Stomach (tissue), 9 donors: ENCODE results near the gene RPS16. TPM values are rescaled to one million over a fixed set of nuclear protein-coding genes. Genes with fewer than 3 reads are reported as not detected.

ENCODE experiments used
- DNase-seq, 2 donors: peaks; one replicate each; pipeline versions ENCODE4 v3.0.0 to v3.0.0-alpha.2; 2013 to 2019
- H3K27ac ChIP-seq, 5 donors: fragments of 200-600 bp in 4 of 5; sonication (generic) in 4 of 5; one replicate each; pipeline ENCODE4 v1.5.1; 2013 to 2019; ENCODE audit warnings: mild to moderate bottlenecking in 1 of 5, moderate library complexity in 1 of 5
- H3K27me3 ChIP-seq, 3 donors: fragments of 200-600 bp; sonication (generic); one replicate each; pipeline ENCODE4 v1.5.1; 2017 to 2019; ENCODE audit warnings: mixed run types in 1 of 3
- H3K36me3 ChIP-seq, 4 donors: fragments of 200-600 bp; sonication (generic); 1 replicate in 3 of 4; 2 replicates in 1 of 4; pipeline ENCODE4 v1.5.1; 2016 to 2019
- H3K4me1 ChIP-seq, 4 donors: fragments of 200-600 bp; sonication (generic); one replicate each; pipeline ENCODE4 v1.5.1; 2016 to 2019
- H3K4me3 ChIP-seq, 4 donors: fragments of 200-600 bp; sonication (generic) in 3 of 4; one replicate each; pipeline ENCODE4 v1.5.1; 2016 to 2019; ENCODE audit warnings: mild to moderate bottlenecking in 1 of 4
- H3K9me3 ChIP-seq, 4 donors: fragments of 200-600 bp; sonication (generic); one replicate each; pipeline ENCODE4 v1.5.1; 2016 to 2019
- EP300 ChIP-seq: sonication (generic); formaldehyde crosslinking; IDR thresholded peaks from one replicate; pipeline ENCODE4 v1.6.1; 2017; ENCODE audit warnings: antibody characterized with exemption
- POLR2A ChIP-seq, 4 donors: fragments of 450-650 bp; IDR thresholded peaks; one replicate each; pipeline ENCODE4 v1.6.1; 2016; ENCODE audit warnings: antibody characterized with exemption in 4 of 4, control low read depth in 2 of 4, mild to moderate bottlenecking in 1 of 4, moderate library complexity in 1 of 4
- POLR2AphosphoS5 ChIP-seq, 3 donors: sonication (generic); formaldehyde crosslinking; IDR thresholded peaks; one replicate each; pipeline ENCODE4 v1.6.1; 2016; ENCODE audit warnings: antibody characterized with exemption in 3 of 3
- WGBS, 5 donors: extraction: QIAGEN DNeasy Blood & Tissue Kit in 3 of 5; methylation state at CpG; one replicate each; pipeline versions ENCODE4 v1.1.5 to v1.1.7; 2013 to 2018; 5-methylcytosine and 5-hydroxymethylcytosine counted together
- intact Hi-C: fragments of 100-400 bp; cut with DNase I; formaldehyde crosslinking; loops from one replicate; pipeline ENCODE4 v1.15.1; 2023; ENCODE audit warnings: low total_unique reads
- polyA plus RNA-seq, 3 donors: library from polyadenylated mRNA; stranded (reverse); fragments of 200-250 nt; gene quantifications; one replicate each; pipeline ENCODE4 v1.2.3, GENCODE V29; 2013
- total RNA-seq, 5 donors: library from RNA; depleted of rRNA; stranded (reverse); fragments of >200 nt; gene quantifications; one replicate each; pipeline versions ENCODE4 v1.1.0 to v1.2.3, GENCODE V29; 2014 to 2016
- TF ChIP-seq, protein P1 (sequence below), 7 experiments: fragments of 450-650 bp in 4 of 7; fragments of 200-600 bp in 3 of 7; sonication (generic) in 3 of 7; IDR thresholded peaks; one replicate each; pipeline ENCODE4 v1.5.1; 2016 to 2019; ENCODE audit warnings: antibody characterized with exemption in 7 of 7, control low read depth in 2 of 7, mild to moderate bottlenecking in 1 of 7
- donor health status: healthy with polysubstance abuse.
- donor health status: Bipolar disorder and iron deficiency.
- donor health status: healthy.

The RPS16 gene
- total and polyA plus RNA-seq, 8 donors = 69.0 to 4,294 (median 2,267) TPM

DNA sequence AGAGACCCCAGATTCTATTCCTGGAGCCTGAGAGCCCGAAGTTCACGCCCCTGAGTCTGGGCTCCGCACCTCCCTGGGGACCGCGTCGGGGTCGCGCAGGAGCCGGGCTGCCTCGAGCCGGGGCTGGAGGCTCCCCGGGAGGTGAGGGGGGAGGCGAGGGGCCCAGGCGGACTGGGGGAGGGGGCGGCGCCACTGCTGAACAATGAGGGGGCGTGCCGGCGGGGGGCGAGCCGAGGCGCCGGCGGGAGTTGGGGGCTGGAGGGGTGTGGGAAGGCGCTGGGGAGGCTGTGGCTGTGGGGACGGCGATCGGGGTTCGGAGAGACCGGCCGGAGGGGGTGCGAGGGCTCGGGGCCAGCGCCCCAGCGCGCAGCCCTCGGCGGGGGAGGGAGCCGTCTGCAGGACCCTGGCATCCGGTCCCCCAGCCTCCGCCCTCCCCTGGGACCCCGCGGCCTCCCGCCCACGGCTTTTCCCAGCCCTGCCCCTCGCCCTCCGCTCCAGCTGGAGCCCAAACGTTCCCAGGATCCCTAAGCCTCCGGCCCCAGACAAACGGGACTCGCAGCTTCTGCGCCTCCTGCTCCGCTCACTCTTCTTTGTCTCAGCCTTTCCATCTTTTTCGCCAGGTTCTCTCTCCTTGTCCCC, 22.4 kb downstream of the RPS16 start:
- Histone ChIP-seq H3K36me3 (peaks cover 12 to 28% (median 22%) of the 10 kb centered on the region in 4 donors), H3K27ac (peak overlapping the region; percentile 82 to 100 (median 98)), H3K27me3 (no peaks in the 10 kb centered on the region), H3K4me3 (peak overlapping the region; percentile 57 to 95 (median 92)), H3K9me3 (no peaks in the 10 kb centered on the region), H3K4me1 (peaks cover 23 to 70% (median 64%) of the 10 kb centered on the region in 4 donors)
- 1 to 8% (median 4%) methylated on average over 15 to 53 of the region's 54 CpGs for WGBS, 5 donors
- DNase-seq = peak in 1 of 2 donors; percentile 91
- intact Hi-C loops = no loop called here
- peak in 2 of 3 donors; percentile 7 to 55 for TF ChIP-seq POLR2AphosphoS5 (IDR thresholded peaks at IDR 0.05)
- TF ChIP-seq POLR2A (IDR thresholded peaks at IDR 0.05) = peak in 1 of 4 donors; percentile 10
- TF ChIP-seq EP300 = no peak

DNA sequence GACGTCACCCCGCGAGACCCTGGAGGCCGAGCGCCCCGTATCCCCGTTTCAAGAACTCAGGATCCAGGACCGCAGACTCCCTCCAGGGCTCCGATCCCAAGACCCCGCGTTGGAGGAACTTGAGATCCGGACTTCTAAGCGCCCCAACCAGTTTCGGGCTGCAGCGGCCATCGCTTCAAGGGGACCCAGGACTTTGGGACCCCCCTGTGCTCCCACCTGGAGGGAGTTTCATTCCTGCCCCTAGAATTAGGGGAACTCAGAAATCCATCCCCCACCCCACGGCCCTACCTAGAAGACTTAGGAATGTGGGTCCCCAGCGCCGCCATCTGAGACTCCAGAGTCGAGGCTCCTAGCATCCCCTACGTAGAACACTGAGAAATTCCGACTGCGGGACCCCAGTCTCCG, 22.9 kb downstream of the RPS16 start:
- no peaks in the 10 kb centered on the region for H3K9me3 ChIP-seq
- peak overlapping the region; percentile 57 to 95 (median 92) for H3K4me3 ChIP-seq
- WGBS, 5 donors = 0% methylated on average over 5 to 24 of the region's 24 CpGs
- H3K27ac ChIP-seq = peak overlapping the region; percentile 82 to 100 (median 98)
- no peaks in the 10 kb centered on the region for H3K27me3 ChIP-seq
- no peak for DNase-seq
- H3K36me3 ChIP-seq = peaks cover 14 to 28% (median 24%) of the 10 kb centered on the region in 4 donors
- peaks cover 23 to 70% (median 66%) of the 10 kb centered on the region in 4 donors for H3K4me1 ChIP-seq
- no peak for TF ChIP-seq EP300
- no peak for TF ChIP-seq POLR2AphosphoS5 (IDR thresholded peaks at IDR 0.05)
- TF ChIP-seq, protein P1, sequence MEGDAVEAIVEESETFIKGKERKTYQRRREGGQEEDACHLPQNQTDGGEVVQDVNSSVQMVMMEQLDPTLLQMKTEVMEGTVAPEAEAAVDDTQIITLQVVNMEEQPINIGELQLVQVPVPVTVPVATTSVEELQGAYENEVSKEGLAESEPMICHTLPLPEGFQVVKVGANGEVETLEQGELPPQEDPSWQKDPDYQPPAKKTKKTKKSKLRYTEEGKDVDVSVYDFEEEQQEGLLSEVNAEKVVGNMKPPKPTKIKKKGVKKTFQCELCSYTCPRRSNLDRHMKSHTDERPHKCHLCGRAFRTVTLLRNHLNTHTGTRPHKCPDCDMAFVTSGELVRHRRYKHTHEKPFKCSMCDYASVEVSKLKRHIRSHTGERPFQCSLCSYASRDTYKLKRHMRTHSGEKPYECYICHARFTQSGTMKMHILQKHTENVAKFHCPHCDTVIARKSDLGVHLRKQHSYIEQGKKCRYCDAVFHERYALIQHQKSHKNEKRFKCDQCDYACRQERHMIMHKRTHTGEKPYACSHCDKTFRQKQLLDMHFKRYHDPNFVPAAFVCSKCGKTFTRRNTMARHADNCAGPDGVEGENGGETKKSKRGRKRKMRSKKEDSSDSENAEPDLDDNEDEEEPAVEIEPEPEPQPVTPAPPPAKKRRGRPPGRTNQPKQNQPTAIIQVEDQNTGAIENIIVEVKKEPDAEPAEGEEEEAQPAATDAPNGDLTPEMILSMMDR (IDR thresholded peaks at IDR 0.05) = peak in 2 of 7 experiments; percentile 19 to 71
- no peak for TF ChIP-seq POLR2A (IDR thresholded peaks at IDR 0.05)
- intact Hi-C loops = no loop called here

DNA sequence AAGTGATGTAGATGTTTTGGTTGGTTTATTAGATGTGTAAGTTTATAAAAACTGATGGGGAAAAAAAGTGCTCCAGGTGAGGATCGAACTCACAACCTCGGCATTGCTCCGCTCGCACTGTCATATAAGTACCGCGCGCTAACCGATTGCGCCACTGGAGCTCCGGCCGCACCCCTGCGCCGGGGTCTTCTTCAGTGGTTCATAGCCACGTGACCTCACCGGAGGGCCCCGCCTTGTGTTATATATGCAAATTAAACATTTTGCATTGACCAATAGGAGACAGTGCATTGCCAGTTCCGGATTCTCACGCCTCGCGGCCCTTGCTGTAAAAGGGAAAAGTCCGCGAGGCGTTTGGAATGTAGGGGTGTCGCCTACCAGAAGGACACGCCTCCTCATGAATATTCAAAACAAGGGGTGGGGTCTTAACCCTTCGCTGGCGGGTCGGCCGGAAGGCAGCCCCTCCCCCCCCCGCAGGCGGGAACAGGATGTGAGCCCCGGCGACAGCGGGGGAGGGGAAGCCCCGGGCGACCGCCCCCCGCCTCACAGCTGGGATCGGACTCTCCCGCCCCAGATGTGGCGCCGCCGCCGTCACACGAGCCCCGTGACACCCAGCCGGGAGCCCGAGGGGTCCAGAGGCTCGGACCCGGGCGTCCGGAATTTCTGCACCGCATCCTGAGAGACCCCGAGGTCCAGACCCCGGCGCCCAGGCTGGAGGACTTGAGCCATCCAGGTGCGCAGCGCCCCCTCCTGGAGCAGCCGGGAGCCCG, 23.5 kb downstream of the RPS16 start, which contains the start of gene PLEKHG2:
Gene PLEKHG2 (plus strand): TSS at position 570 of the 767 bp plus-strand sequence. CDS start 1,418 bp downstream, outside the sequence.
- Histone ChIP-seq H3K4me3 (peak within 1 kb of the TSS; percentile 91 to 95 (median 93)), H3K27ac (peak within 1 kb of the TSS; percentile 92 to 100 (median 98)), H3K36me3 (peaks cover 18 to 28% (median 23%) of the 10 kb centered on the region in 4 donors), H3K27me3 (no peaks in the 10 kb centered on the region), H3K4me1 (peaks cover 23 to 70% (median 68%) of the 10 kb centered on the region in 4 donors), H3K9me3 (no peaks in the 10 kb centered on the region)
- TF ChIP-seq, protein P1 (IDR thresholded peaks at IDR 0.05) = peak in 4 of 7 experiments; percentile 69 to 85 (median 78)
- TF ChIP-seq POLR2AphosphoS5 (IDR thresholded peaks at IDR 0.05) = peak; percentile 74 to 99 (median 97)
- TF ChIP-seq POLR2A (IDR thresholded peaks at IDR 0.05) = peak in 2 of 4 donors; percentile 79 to 95
- no peak for TF ChIP-seq EP300
- peak; percentile 97 to 99 for DNase-seq
- intact Hi-C loops = no loop called here
- 0 to 1% (median 1%) methylated on average over 25 to 59 of the region's 60 CpGs for WGBS, 5 donors

DNA sequence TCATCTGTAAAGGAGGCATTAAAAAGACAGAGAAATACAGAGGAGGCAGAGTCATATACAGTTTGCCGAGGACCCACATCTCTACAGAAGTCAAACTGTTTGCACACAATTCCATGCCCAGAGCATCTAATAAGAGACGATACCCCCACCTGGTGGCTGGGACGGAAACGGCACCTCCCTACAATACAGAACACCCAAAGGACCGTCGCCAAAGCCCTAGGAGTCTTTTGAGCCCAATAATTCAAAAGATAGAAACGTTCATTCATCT, 24.0 kb downstream of the RPS16 start:
- DNase-seq = peak; percentile 96 to 97
- intact Hi-C loops = no loop called here
- 0% methylated on average over 7 of the region's 7 CpGs for WGBS, 5 donors
- Histone ChIP-seq H3K4me3 (peak overlapping the region; percentile 91 to 95 (median 93)), H3K27me3 (no peaks in the 10 kb centered on the region), H3K9me3 (no peaks in the 10 kb centered on the region), H3K36me3 (peaks cover 17 to 28% (median 21%) of the 10 kb centered on the region in 4 donors), H3K4me1 (peaks cover 23 to 71% (median 63%) of the 10 kb centered on the region in 4 donors), H3K27ac (peak overlapping the region; percentile 71 to 100 (median 98))
- TF ChIP-seq, protein P1 (IDR thresholded peaks at IDR 0.05) = peak in 6 of 7 experiments; percentile 79 to 99 (median 94)
- TF ChIP-seq POLR2AphosphoS5 (IDR thresholded peaks at IDR 0.05) (no peak), POLR2A (IDR thresholded peaks at IDR 0.05) (no peak), EP300 (no peak)
